Renal cortical epithelial cell (primary cell): ENCODE measurements around the gene SMURF1. TPM values are rescaled to one million over a fixed set of nuclear protein-coding genes. Genes with fewer than 3 reads are reported as not detected.
"Not testable (repeated sequence)": the region's sequence is repeated elsewhere in the genome, so short reads cannot be mapped to it uniquely, and the experiment has no call there.

Experiments used
- DNase-seq: peaks from one replicate; pipeline ENCODE4 v3.0.0-alpha.2; 2011; ENCODE audit warnings: low read depth
- total RNA-seq: library from RNA; depleted of rRNA; stranded (reverse); fragments of >200 nt; gene quantifications from 2 replicates; pipeline ENCODE4 v1.2.3, GENCODE V29; 2014

The SMURF1 gene
- 40.6 and 51.2 TPM in 2 replicates for total RNA-seq

GRCh38 chr7:99143853-99144672 lies at the start of gene SMURF1:
Gene SMURF1 (minus strand): TSS chr7:99144108. CDS start chr7:99143780, 328 bp downstream.
- no peak for DNase-seq

- DNase-seq, result peak; percentile 58
Observed at GRCh38 chr7:99191869-99192596, 48.1 kb upstream of the SMURF1 start.

GRCh38 chr7:99190359-99191009 lies 46.6 kb upstream of the SMURF1 start:
- DNase-seq, result no peak

GRCh38 chr7:99189222-99189621 lies 45.3 kb upstream of the SMURF1 start:
- DNase-seq, result no peak

- no peak for DNase-seq
Observed at GRCh38 chr7:99188221-99188620, 44.3 kb upstream of the SMURF1 start.

GRCh38 chr7:99184532-99185218 lies 40.8 kb upstream of the SMURF1 start:
- no peak for DNase-seq

- no peak for DNase-seq
Observed at GRCh38 chr7:99180067-99180650, 36.3 kb upstream of the SMURF1 start.

- no peak for DNase-seq
Observed at GRCh38 chr7:99177165-99177564, 33.3 kb upstream of the SMURF1 start.

GRCh38 chr7:99173787-99174186 lies 29.9 kb upstream of the SMURF1 start:
- DNase-seq, result peak; percentile 44

GRCh38 chr7:99171731-99172130 lies 27.8 kb upstream of the SMURF1 start:
- DNase-seq, result no peak

- no peak for DNase-seq
Observed at GRCh38 chr7:99170730-99171074, 26.8 kb upstream of the SMURF1 start.

GRCh38 chr7:99170065-99170729 lies 26.3 kb upstream of the SMURF1 start:
- no peak for DNase-seq

GRCh38 chr7:99167072-99167471 lies 23.2 kb upstream of the SMURF1 start:
- no peak for DNase-seq

- no peak for DNase-seq
Observed at GRCh38 chr7:99165816-99166215, 21.9 kb upstream of the SMURF1 start.

- not testable (repeated sequence) for DNase-seq
Observed at GRCh38 chr7:99163669-99164068, 19.8 kb upstream of the SMURF1 start.

- DNase-seq, result no peak
Observed at GRCh38 chr7:99156649-99157048, 12.7 kb upstream of the SMURF1 start.

- DNase-seq, result no peak
Observed at GRCh38 chr7:99155211-99155610, 11.3 kb upstream of the SMURF1 start.

GRCh38 chr7:99146979-99147378 lies 3.1 kb upstream of the SMURF1 start:
- no peak for DNase-seq

- DNase-seq, result no peak
Observed at GRCh38 chr7:99143521-99143852, 421 bp downstream of the SMURF1 start.

- peak; percentile 88 for DNase-seq
Observed at GRCh38 chr7:99142727-99143520, 984 bp downstream of the SMURF1 start.
